ENCODE results near the gene TCEAL9. TPM values are rescaled to one million over a fixed set of nuclear protein-coding genes. Genes with fewer than 3 reads are reported as not detected.
"Not testable (repeated sequence)": the region's sequence is repeated elsewhere in the genome, so short reads cannot be mapped to it uniquely, and the experiment has no call there.

TCEAL9 gene
- total RNA-seq, 2 donors from 2014 or later, result 97.6 to 125 TPM

DNA sequence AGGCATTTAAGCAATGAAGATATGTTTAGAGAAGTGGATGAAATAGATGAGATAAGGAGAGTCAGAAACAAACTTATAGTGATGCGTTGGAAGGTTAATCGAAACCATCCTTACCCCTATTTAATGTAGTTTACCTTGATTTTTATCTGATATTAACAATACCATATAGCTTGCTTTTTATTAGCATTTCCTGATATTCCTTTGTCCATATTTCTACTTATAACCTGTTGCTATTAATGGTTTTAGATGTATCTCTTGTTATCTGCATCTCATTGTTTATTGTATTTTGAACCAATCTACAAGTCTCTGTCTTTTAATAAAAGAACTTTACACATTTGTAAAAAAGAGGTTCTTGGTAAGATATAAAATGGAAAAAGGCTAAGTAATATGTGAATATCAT lies 1.6 kb downstream of the TCEAL9 start:
- TF ChIP-seq, protein P1, sequence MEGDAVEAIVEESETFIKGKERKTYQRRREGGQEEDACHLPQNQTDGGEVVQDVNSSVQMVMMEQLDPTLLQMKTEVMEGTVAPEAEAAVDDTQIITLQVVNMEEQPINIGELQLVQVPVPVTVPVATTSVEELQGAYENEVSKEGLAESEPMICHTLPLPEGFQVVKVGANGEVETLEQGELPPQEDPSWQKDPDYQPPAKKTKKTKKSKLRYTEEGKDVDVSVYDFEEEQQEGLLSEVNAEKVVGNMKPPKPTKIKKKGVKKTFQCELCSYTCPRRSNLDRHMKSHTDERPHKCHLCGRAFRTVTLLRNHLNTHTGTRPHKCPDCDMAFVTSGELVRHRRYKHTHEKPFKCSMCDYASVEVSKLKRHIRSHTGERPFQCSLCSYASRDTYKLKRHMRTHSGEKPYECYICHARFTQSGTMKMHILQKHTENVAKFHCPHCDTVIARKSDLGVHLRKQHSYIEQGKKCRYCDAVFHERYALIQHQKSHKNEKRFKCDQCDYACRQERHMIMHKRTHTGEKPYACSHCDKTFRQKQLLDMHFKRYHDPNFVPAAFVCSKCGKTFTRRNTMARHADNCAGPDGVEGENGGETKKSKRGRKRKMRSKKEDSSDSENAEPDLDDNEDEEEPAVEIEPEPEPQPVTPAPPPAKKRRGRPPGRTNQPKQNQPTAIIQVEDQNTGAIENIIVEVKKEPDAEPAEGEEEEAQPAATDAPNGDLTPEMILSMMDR (conservative IDR thresholded peaks at IDR 0.05), result no peak
- WGBS, 2 experiments (ENCODE audit: insufficient coverage in 1 of 2, insufficient read length in 1 of 2), result no CpG with 5 or more reads among the region's 2 CpGs
- H3K4me3 Mint-ChIP-seq, result peak overlapping the region; percentile 97
- peaks cover 8% of the 10 kb centered on the region for H3K36me3 Mint-ChIP-seq (ENCODE audit: low read depth)
- DNase-seq, result no peak
- Histone ChIP-seq H3K36me3 (ENCODE audit: control insufficient read depth, insufficient read depth, low read length) (peaks cover 9% of the 10 kb centered on the region), H3K9me3 (ENCODE audit: control insufficient read depth, low read length) (no peaks in the 10 kb centered on the region), H3K27ac (ENCODE audit: low read depth, low read length) (no peak overlapping the region), H3K9ac (ENCODE audit: extremely low read depth, low read length, poor library complexity, severe bottlenecking) (peak overlapping the region; percentile 93), H3K4me1 (ENCODE audit: control insufficient read depth, insufficient read depth, low read length) (peaks cover 3% of the 10 kb centered on the region), H3K4me3 (ENCODE audit: low read length) (peak overlapping the region; percentile 95), H3K27me3 (ENCODE audit: control insufficient read depth, insufficient read depth, low read length, poor library complexity, severe bottlenecking) (no peaks in the 10 kb centered on the region)
- peaks cover 1% of the 10 kb centered on the region for H3K27me3 Mint-ChIP-seq (ENCODE audit: insufficient read depth)
- peaks cover 30% of the 10 kb centered on the region for H3K4me1 Mint-ChIP-seq
- peaks cover 7% of the 10 kb centered on the region for H3K9me3 Mint-ChIP-seq
- peak overlapping the region; percentile 98 for H3K27ac Mint-ChIP-seq

DNA sequence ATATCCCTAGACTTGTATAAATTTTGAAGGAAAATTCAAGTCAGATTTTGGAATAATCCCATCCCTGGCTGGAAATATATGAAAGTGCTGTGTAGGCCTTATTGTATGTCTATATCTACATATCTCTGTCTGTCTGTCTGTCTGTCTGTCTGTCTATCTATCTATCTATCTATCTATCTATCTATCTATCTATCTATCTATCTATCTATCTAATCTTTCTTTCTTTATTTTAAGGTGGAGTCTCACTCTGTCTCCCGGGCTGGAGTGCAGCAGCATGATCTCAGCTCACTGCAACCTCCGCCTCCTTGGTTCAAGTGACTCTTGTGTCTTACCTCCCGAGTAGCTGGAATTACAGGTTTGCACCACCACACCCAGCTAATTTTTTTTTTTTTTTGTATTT lies 3.3 kb downstream of the TCEAL9 start:
- not testable (repeated sequence) for H3K27me3 Mint-ChIP-seq (ENCODE audit: insufficient read depth); H3K27ac Mint-ChIP-seq; H3K36me3 ChIP-seq (ENCODE audit: control insufficient read depth, insufficient read depth, low read length); H3K9me3 ChIP-seq (ENCODE audit: control insufficient read depth, low read length); H3K36me3 Mint-ChIP-seq (ENCODE audit: low read depth); H3K27ac ChIP-seq (ENCODE audit: low read depth, low read length); H3K9me3 Mint-ChIP-seq; H3K4me3 Mint-ChIP-seq; H3K9ac ChIP-seq (ENCODE audit: extremely low read depth, low read length, poor library complexity, severe bottlenecking); H3K4me3 ChIP-seq (ENCODE audit: low read length); H3K4me1 ChIP-seq (ENCODE audit: control insufficient read depth, insufficient read depth, low read length); DNase-seq; H3K27me3 ChIP-seq (ENCODE audit: control insufficient read depth, insufficient read depth, low read length, poor library complexity, severe bottlenecking)
- WGBS, 2 experiments (ENCODE audit: insufficient coverage in 1 of 2, insufficient read length in 1 of 2), result 96% methylated on average over 3 of the region's 3 CpGs; no CpG with 5 or more reads in 1 of the 2 experiments
- peaks cover 32% of the 10 kb centered on the region for H3K4me1 Mint-ChIP-seq

DNA sequence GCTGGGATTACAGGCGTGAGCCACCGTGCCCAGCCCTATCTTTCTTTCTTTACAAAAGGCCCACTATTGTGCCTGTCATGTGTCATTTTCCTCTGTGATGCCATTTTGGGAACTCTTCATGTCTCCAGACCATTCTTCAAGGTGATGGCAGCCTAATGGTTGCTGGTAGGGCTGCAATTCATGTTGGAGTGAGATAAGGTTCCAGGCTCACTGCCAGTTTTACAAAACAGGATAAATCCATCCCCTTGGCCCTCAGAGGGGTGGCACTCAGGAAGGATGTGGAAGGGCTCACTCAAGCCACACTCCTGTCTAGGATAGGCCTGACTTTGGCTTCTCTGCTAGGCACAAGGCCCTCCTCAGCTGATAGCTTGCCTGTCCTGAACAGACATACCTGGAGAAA lies 3.8 kb downstream of the TCEAL9 start:
- 80 to 90% methylated on average over 1 to 2 of the region's 2 CpGs for WGBS, 2 experiments (ENCODE audit: insufficient coverage in 1 of 2, insufficient read length in 1 of 2)
- TF ChIP-seq, protein P1 (conservative IDR thresholded peaks at IDR 0.05), result no peak
- peaks cover 7% of the 10 kb centered on the region for H3K9me3 Mint-ChIP-seq
- H3K27ac Mint-ChIP-seq, result no peak overlapping the region
- H3K9me3 ChIP-seq (ENCODE audit: control insufficient read depth, low read length), result no peaks in the 10 kb centered on the region
- no peak overlapping the region for H3K4me3 ChIP-seq (ENCODE audit: low read length)
- H3K27me3 Mint-ChIP-seq (ENCODE audit: insufficient read depth), result no peaks in the 10 kb centered on the region
- H3K4me1 ChIP-seq (ENCODE audit: control insufficient read depth, insufficient read depth, low read length), result peaks cover 3% of the 10 kb centered on the region
- peaks cover 8% of the 10 kb centered on the region for H3K36me3 Mint-ChIP-seq (ENCODE audit: low read depth)
- H3K4me3 Mint-ChIP-seq, result no peak overlapping the region
- no peaks in the 10 kb centered on the region for H3K27me3 ChIP-seq (ENCODE audit: control insufficient read depth, insufficient read depth, low read length, poor library complexity, severe bottlenecking)
- peaks cover 9% of the 10 kb centered on the region for H3K36me3 ChIP-seq (ENCODE audit: control insufficient read depth, insufficient read depth, low read length)
- no peak for DNase-seq
- H3K4me1 Mint-ChIP-seq, result peaks cover 32% of the 10 kb centered on the region
- no peak overlapping the region for H3K9ac ChIP-seq (ENCODE audit: extremely low read depth, low read length, poor library complexity, severe bottlenecking)
- H3K27ac ChIP-seq (ENCODE audit: low read depth, low read length), result no peak overlapping the region

DNA sequence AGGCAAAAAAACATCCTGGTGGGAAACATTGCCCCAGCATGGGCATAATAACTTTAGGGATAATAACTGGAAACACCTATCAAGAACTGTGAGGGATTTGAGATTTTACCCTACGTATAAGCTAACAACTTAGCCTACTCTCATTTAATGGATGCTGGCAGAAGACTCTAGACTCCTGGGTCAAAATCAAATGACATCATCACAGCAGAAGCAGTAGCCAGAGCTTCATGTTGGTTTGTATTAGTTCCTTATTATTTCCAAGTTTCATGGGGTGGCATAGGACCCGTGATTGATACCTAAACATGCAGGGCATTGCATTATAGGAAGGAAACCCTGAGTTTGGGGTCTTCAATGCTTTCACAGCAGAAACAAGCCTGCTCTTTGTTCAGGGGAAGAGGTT lies 4.6 kb downstream of the TCEAL9 start:
- TF ChIP-seq, protein P1 (conservative IDR thresholded peaks at IDR 0.05), result no peak
- no peaks in the 10 kb centered on the region for H3K27me3 ChIP-seq (ENCODE audit: control insufficient read depth, insufficient read depth, low read length, poor library complexity, severe bottlenecking)
- no peak overlapping the region for H3K27ac ChIP-seq (ENCODE audit: low read depth, low read length)
- H3K4me1 Mint-ChIP-seq, result peaks cover 35% of the 10 kb centered on the region
- H3K9me3 ChIP-seq (ENCODE audit: control insufficient read depth, low read length), result no peaks in the 10 kb centered on the region
- H3K27ac Mint-ChIP-seq, result no peak overlapping the region
- peaks cover 3% of the 10 kb centered on the region for H3K4me1 ChIP-seq (ENCODE audit: control insufficient read depth, insufficient read depth, low read length)
- H3K36me3 Mint-ChIP-seq (ENCODE audit: low read depth), result peaks cover 8% of the 10 kb centered on the region
- peak overlapping the region; percentile 12 for H3K4me3 ChIP-seq (ENCODE audit: low read length)
- peaks cover 9% of the 10 kb centered on the region for H3K36me3 ChIP-seq (ENCODE audit: control insufficient read depth, insufficient read depth, low read length)
- H3K27me3 Mint-ChIP-seq (ENCODE audit: insufficient read depth), result no peaks in the 10 kb centered on the region
- WGBS, 2 experiments (ENCODE audit: insufficient coverage in 1 of 2, insufficient read length in 1 of 2), result 83% methylated on average over 2 of the region's 2 CpGs; no CpG with 5 or more reads in 1 of the 2 experiments
- H3K9me3 Mint-ChIP-seq, result peaks cover 7% of the 10 kb centered on the region
- DNase-seq, result no peak
- no peak overlapping the region for H3K9ac ChIP-seq (ENCODE audit: extremely low read depth, low read length, poor library complexity, severe bottlenecking)
- H3K4me3 Mint-ChIP-seq, result no peak overlapping the region

Data from endodermal cell (in vitro differentiated cells).